OCI-LY1 (cell line): ENCODE results near the gene RNGTT.

ENCODE experiments used
- H2AFZ ChIP-seq: fragments of 200-600 bp; sonication (generic), shearing (Covaris generic); 2 replicates; pipeline ENCODE4 v1.6.0; 2014; ENCODE audit warnings: antibody characterized with exemption, mild to moderate bottlenecking, low read length
- H3F3A ChIP-seq: fragments of 200-600 bp; sonication (generic), shearing (Covaris generic); 2 replicates; pipeline ENCODE4 v1.6.0; 2014; ENCODE audit warnings: mild to moderate bottlenecking, antibody characterized with exemption, low read length, moderate library complexity; ENCODE audit not compliant: insufficient read depth
- H3K27ac ChIP-seq: fragments of 200-600 bp; sonication (generic); 2 replicates; pipeline ENCODE4 v1.5.1; 2014; ENCODE audit warnings: low read length, mixed run types, mild to moderate bottlenecking, low read depth; ENCODE audit not compliant: poor library complexity, severe bottlenecking
- H3K27me3 ChIP-seq: fragments of 200-600 bp; sonication (generic); 2 replicates; pipeline ENCODE4 v1.6.0; 2014; ENCODE audit warnings: antibody characterized with exemption, mild to moderate bottlenecking, low read length, moderate library complexity; ENCODE audit not compliant: insufficient read depth
- H3K36me3 ChIP-seq: fragments of 200-600 bp; sonication (generic); 2 replicates; pipeline ENCODE4 v1.6.1; 2014; ENCODE audit warnings: mild to moderate bottlenecking, antibody characterized with exemption, low read length, moderate library complexity, mixed read lengths; ENCODE audit not compliant: insufficient read depth
- H3K4me1 ChIP-seq: fragments of 200-600 bp; sonication (generic); 2 replicates; pipeline ENCODE4 v1.5.1; 2014; ENCODE audit warnings: mild to moderate bottlenecking, low read length, moderate library complexity; ENCODE audit not compliant: insufficient read depth, severe bottlenecking
- H3K4me2 ChIP-seq: fragments of 200-600 bp; sonication (generic), shearing (Covaris generic); 2 replicates; pipeline ENCODE4 v1.6.1; 2014; ENCODE audit warnings: low read length
- H3K4me3 ChIP-seq: fragments of 200-600 bp; sonication (generic); 2 replicates; pipeline ENCODE4 v1.5.1; 2014; ENCODE audit warnings: low read length, low read depth, mild to moderate bottlenecking, mixed read lengths; ENCODE audit not compliant: poor library complexity, severe bottlenecking
- H3K79me2 ChIP-seq: fragments of 200-600 bp; shearing (Covaris generic); 2 replicates; pipeline ENCODE4 v1.6.1; 2016; ENCODE audit warnings: mixed run types, low read length, mixed read lengths; ENCODE audit not compliant: insufficient read depth
- H3K9ac ChIP-seq: fragments of 200-600 bp; sonication (generic), shearing (Covaris generic); 2 replicates; pipeline ENCODE4 v1.6.1; 2014; ENCODE audit warnings: mild to moderate bottlenecking, low read length, mixed read lengths
- H3K9me2 ChIP-seq: fragments of 200-600 bp; sonication (generic), shearing (Covaris generic); 2 replicates; pipeline ENCODE4 v1.6.1; 2014; ENCODE audit warnings: low read depth, mild to moderate bottlenecking, low read length, mixed read lengths
- H3K9me3 ChIP-seq: fragments of 200-600 bp; shearing (Covaris generic); 2 replicates; pipeline ENCODE4 v1.6.1; 2014; ENCODE audit warnings: low read length, mixed read lengths
- H4K20me1 ChIP-seq: fragments of 200-600 bp; sonication (generic), shearing (Covaris generic); 2 replicates; pipeline ENCODE4 v1.6.0; 2016; ENCODE audit warnings: mild to moderate bottlenecking, low read length; ENCODE audit not compliant: insufficient read depth
- CTCF ChIP-seq: fragments of 200-600 bp; sonication (generic), shearing (Covaris generic); IDR thresholded peaks from 2 replicates; pipeline ENCODE4 v1.5.1; 2017; ENCODE audit warnings: mild to moderate bottlenecking, antibody characterized with exemption, low read length, moderate library complexity, mixed read lengths
- EZH2 ChIP-seq: fragments of 200-600 bp; sonication (generic), shearing (Covaris generic); IDR thresholded peaks from 2 replicates; pipeline ENCODE4 v1.8.0; 2017; ENCODE audit warnings: borderline replicate concordance, mixed run types, mild to moderate bottlenecking, antibody characterized with exemption, low read length, moderate library complexity, mixed read lengths

Gene RNGTT

DNA sequence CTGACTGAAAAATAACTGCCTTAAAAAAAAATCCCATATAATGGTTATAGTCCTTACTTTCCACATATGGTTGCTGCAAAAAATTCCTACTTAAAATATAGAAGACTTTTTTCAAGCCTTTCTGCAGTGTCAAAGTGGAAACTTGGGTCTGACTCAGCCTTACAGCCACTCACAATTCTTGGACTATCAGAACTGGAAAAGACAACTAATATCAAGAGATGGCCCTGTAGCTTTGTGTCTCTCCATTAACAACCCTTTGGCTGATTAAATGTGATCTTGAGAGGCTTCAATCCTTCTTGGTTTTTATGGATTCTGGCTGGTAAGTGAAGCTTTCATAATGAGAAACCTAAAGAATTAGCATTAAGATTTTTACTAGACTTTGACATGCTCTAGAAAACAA is 307.8 kb downstream of the RNGTT start:
- H3F3A ChIP-seq: no peaks in the 10 kb centered on the region
- H3K9me3 ChIP-seq: peaks cover 8% of the 10 kb centered on the region
- H3K27ac ChIP-seq: no peak overlapping the region
- no peaks in the 10 kb centered on the region for H3K27me3 ChIP-seq
- H3K4me3 ChIP-seq: no peak overlapping the region
- H3K4me2 ChIP-seq: no peak overlapping the region
- no peaks in the 10 kb centered on the region for H4K20me1 ChIP-seq
- H3K36me3 ChIP-seq: peaks cover 3% of the 10 kb centered on the region; the same call in 1 of the 2 replicates
- no peak overlapping the region for H2AFZ ChIP-seq
- peaks cover 20% of the 10 kb centered on the region for H3K4me1 ChIP-seq
- no peaks in the 10 kb centered on the region for H3K79me2 ChIP-seq
- no peak overlapping the region for H3K9ac ChIP-seq
- H3K9me2 ChIP-seq: no peaks in the 10 kb centered on the region
- TF ChIP-seq CTCF (no peak), EZH2 (no peak)

DNA sequence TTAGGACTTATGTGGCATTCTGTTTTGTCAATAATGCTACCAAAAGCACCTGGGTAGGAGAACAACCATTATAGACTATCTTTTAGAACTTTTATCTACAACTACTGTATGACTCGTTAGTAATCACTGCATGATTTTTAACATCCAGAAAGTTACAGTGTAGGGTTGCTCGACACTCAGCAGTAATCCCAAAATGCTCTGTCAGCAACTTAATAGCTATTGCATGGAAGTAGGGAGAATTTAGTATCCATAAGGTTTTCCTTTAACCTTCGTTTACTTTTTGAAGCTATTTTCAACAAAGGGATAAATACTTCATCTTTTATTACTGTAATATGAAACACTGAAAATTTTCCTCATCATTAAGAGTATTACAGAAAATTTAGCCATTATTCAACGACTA is 309.5 kb downstream of the RNGTT start:
- Histone ChIP-seq H3K36me3 (peaks cover 3% of the 10 kb centered on the region; the same call in 1 of the 2 replicates), H3F3A (no peaks in the 10 kb centered on the region), H3K27me3 (no peaks in the 10 kb centered on the region), H3K4me2 (no peak overlapping the region), H2AFZ (no peak overlapping the region), H3K9ac (no peak overlapping the region), H3K79me2 (no peaks in the 10 kb centered on the region), H4K20me1 (no peaks in the 10 kb centered on the region), H3K9me2 (no peaks in the 10 kb centered on the region), H3K4me1 (peaks cover 20% of the 10 kb centered on the region), H3K4me3 (no peak overlapping the region), H3K9me3 (peaks cover 2% of the 10 kb centered on the region; the same call in 1 of the 2 replicates), H3K27ac (no peak overlapping the region)
- TF ChIP-seq EZH2 (no peak), CTCF (no peak)

- Histone ChIP-seq H3K4me3 (no peak overlapping the region), H3K79me2 (no peaks in the 10 kb centered on the region), H3K27ac (no peak overlapping the region), H3K9ac (no peak overlapping the region), H3F3A (no peaks in the 10 kb centered on the region), H3K4me1 (peaks cover 6% of the 10 kb centered on the region), H4K20me1 (no peaks in the 10 kb centered on the region), H3K4me2 (no peak overlapping the region), H3K36me3 (peaks cover 3% of the 10 kb centered on the region; the same call in 1 of the 2 replicates), H2AFZ (no peak overlapping the region), H3K9me3 (no peaks in the 10 kb centered on the region), H3K9me2 (no peaks in the 10 kb centered on the region), H3K27me3 (no peaks in the 10 kb centered on the region)
- no peak for TF ChIP-seq CTCF
- no peak for TF ChIP-seq EZH2
Measured at GRCh38 chr6:88651400-88651799, 312.0 kb downstream of the RNGTT start.
